ENCODE measurements around the gene TAB3.
"Not testable (repeated sequence)": the region's sequence is repeated elsewhere in the genome, so short reads cannot be mapped to it uniquely, and the experiment has no call there.

Gene TAB3

DNA sequence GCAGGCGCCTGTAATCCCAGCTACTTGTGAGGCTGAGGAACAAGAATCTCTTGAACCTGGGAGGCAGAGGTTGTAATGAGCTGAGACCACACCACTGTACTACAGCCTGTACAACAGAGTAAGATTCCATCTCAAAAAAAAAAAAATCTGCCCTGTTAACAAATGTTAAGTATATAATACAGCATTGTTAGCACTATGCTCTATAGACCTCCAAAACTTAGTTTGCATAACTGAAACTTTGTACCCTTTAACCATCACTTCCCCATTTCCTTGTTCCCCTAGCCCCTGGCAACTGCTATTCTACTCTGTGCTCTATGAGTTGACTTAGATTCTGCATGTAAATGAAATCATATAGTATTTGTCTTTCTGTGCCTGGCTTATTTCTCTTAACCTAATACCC, 76.7 kb downstream of the TAB3 start:
- DNase-seq = no peak

GRCh38 chrX:30806187-30806728, 82.8 kb downstream of the TAB3 start:
- no peak for DNase-seq

- no peak for DNase-seq
These were observed 84.6 kb downstream of the TAB3 start for GRCh38 chrX:30804462-30804861.

- DNase-seq = no peak
These were observed 88.2 kb downstream of the TAB3 start for GRCh38 chrX:30800901-30801300.

GRCh38 chrX:30799327-30799726, 89.7 kb downstream of the TAB3 start:
- DNase-seq = no peak

- DNase-seq = no peak
These were observed 90.2 kb downstream of the TAB3 start for GRCh38 chrX:30798810-30799209.

DNA sequence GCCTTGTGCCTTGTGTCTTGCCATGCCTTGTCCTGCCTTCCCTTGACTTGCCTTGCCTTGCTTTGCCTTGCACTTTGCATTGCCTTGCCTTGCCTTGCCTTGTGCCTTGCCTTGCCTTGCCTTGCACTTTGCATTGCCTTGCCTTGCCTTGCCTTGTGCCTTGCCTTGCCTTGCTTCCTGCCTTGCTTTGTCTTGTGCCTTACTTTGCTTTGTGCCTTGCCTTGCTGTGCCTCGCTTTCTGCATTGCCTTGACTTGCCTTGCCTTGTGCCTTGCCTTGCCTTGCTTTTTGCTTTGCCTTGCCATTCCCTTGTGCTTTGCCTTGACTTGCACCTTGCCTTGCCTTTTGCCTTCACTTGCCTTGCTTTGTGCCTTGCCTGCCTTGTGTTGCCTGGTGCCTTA, 91.8 kb downstream of the TAB3 start:
- DNase-seq = not testable (repeated sequence)

DNA sequence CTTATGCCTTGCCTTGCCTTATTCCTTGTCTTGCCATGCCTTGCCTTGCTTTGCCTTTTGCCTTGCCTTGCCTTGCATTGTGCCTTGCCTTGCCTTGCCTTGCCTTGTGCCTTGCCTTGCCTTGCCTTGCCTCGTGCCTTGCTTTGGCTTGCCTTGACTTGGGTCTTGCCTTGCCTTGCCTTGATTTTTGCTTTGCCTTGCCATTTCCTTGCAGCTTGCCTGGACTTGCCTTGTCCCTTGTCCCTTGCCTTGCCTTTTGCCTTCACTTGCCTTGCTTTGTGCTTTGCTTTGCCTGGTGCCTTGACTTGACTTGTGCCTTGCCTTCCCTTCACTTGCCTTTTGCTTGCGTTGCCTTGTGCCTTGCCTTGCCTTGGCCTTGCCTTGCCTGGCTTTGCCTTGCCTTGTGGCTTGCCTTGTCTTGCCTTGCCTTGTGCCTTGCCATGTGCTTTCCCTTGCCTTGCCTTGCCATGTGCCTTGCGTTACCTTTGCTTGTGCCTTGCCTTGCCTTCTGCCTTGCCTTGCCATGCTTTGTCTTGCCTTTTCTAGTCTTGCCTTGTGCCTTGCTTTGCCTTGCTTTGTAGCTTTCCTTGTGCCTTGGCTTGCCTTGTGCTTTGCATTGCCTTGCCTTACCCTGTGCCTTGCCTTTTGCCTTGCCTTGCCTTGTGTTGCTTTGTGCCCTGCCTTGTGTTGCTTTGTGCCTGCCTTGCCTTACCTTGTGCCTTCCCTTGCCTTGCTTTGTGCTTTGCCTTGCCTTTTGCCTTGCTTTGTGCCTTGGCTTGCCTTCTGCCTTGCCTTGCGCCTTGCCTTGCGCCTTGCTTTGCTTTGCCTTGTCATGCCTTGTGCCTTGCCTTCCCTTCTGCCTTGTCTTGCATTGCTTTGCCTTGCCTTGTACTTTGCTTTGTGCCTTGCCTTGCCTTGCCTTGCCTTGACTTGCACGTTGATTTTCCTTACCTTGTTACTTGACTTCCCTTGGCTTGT, 92.8 kb downstream of the TAB3 start:
- DNase-seq = no peak

- DNase-seq = no peak
These were observed 94.6 kb downstream of the TAB3 start for GRCh38 chrX:30794497-30794896.

GRCh38 chrX:30793767-30794103, 95.3 kb downstream of the TAB3 start:
- no peak for DNase-seq

- DNase-seq = no peak
These were observed 95.8 kb downstream of the TAB3 start for GRCh38 chrX:30793075-30793766.

GRCh38 chrX:30791296-30792278, 97.5 kb downstream of the TAB3 start:
- DNase-seq = no peak

GRCh38 chrX:30787012-30787411, 102.0 kb downstream of the TAB3 start:
- no peak for DNase-seq

DNA sequence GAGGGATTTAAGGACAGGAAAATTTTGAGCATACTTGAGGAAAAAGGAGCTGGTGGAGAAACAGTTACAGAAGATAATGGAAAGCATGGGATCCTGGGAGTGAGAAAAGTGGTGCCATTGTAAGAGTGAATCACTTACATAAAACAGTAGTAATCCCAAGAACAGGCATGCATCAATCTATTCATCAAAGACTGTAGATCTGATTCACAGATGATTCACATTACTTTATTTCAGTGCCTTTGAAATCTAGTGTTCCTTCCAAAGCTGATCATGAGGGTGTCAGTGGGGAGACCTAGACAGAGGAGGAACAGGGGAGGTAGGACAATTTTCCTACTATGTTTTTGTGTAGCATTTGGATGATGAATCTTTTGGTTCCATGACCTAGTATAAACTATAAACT, 102.7 kb downstream of the TAB3 start:
- no peak for DNase-seq

- no peak for DNase-seq
These were observed 107.2 kb downstream of the TAB3 start for GRCh38 chrX:30781711-30782444.

DNA sequence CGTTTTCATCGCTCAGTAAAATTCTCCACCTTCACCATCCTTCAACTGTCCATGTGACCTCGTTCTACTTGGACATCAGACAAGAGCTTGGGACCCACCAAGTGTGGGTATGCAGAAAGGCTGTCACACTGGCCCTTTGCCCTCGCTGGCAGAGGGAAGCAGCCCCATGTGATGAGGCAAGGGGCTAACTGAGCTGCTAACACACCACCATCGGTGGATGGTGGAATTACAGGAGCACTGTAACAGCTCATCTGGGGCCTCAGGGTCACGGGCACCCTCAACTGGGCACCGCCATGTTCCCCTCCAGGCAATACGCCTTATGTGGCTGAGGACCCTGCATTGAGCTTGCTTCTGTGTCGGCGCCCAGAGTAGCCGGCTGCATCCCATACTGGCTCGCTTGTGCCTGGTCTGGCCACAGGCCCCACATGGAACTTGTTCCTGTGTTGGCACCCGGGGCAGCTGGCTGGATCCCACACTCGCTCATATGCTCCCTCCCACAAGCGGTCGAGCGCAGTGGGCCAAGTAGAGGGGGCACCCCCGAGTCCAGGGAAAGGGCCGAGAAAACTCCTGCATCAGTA, 109.5 kb downstream of the TAB3 start:
- DNase-seq = no peak

DNA sequence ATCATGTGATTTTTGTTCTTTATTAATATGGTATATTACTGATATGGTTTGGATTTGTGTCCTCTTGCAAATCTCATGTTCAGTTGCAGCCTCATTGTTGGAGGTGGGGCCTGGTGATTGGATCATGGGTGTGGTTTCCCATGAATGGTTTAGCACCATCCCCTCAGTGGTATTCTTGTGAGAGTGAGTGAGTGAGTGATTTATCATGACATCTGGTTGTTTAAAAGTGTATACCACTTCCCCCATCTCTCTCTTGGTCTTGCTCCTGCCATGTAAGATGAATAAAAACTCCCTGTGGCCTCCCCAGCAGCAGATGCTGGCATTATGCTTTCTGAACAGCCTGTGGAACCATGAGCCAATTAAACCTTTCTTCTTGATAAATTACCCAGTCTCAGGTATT, 111.5 kb downstream of the TAB3 start:
- DNase-seq = no peak
